ENCODE measurements around the gene MRPL21. TPM values are rescaled to one million over a fixed set of nuclear protein-coding genes. Genes with fewer than 3 reads are reported as not detected.
A peak's percentile ranks its signal among the peaks of the same experiment; 100 is the strongest.

MRPL21 gene
- total RNA-seq, 1 donor from 2014 or later: 68.5 TPM

GRCh38 chr11:68941324-68942094, 37.9 kb upstream of the MRPL21 start:
- no peaks in the 10 kb centered on the region for H3K9me3 ChIP-seq
- peaks cover 2 to 29% of the 10 kb centered on the region in 2 donors for H3K36me3 ChIP-seq
- peaks cover 10% of the 10 kb centered on the region for H3K4me1 ChIP-seq
- DNase-seq (ENCODE audit: extremely low spot score in 2 of 2): no peak
- peak overlapping the region; percentile 51 for H3K27ac ChIP-seq
- H3K27me3 ChIP-seq: no peaks in the 10 kb centered on the region
- H3K4me3 ChIP-seq: no peak overlapping the region
- TF ChIP-seq POLR2AphosphoS5 (IDR thresholded peaks at IDR 0.05; ENCODE audit: insufficient read depth in 1 of 2, low read depth in 1 of 2): no peak
- no peak for TF ChIP-seq CTCF (IDR thresholded peaks at IDR 0.05)
- no peak for TF ChIP-seq POLR2A (IDR thresholded peaks at IDR 0.05)
- intact Hi-C loops (cut with DNase I): no loop called here

DNA sequence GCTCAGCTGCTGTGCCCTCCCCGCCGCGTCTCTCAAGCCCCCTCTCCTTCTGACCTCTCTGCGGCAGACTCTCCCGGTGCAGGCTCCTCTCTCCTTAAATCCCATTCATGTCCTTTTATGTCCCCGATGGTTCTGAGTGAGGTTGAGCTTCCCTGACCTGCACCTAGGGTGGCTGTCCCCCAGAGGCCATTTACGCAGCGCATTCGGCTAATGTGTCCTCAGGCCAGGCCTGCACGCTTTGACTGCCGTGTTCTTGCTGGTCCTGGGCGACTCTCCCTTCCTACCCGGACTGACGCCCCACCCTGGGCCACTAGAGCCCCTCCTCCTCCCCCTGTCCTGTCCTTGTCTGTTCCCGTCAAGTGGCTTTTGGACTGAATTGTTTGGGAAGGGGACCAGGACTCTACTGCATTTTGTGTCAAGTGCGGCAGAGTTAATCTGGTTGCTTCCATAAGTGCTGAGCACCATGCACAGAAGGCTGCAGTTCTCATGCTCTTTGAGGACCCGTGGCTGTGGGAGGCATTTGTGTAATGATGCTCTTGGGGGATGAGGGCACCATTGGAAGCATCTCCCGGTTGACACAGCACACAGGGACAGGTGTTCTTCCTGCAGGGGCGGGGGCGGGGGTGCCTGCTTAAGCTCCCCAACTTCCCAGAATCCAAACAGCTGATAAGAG, 37.2 kb upstream of the MRPL21 start:
- Histone ChIP-seq H3K9me3 (no peaks in the 10 kb centered on the region), H3K36me3 (peaks cover 4 to 34% of the 10 kb centered on the region in 2 donors), H3K4me3 (no peak overlapping the region), H3K27ac (peak overlapping the region; percentile 51), H3K4me1 (peaks cover 9% of the 10 kb centered on the region), H3K27me3 (no peaks in the 10 kb centered on the region)
- intact Hi-C loops (cut with DNase I): no loop called here
- DNase-seq (ENCODE audit: extremely low spot score in 2 of 2): no peak
- TF ChIP-seq POLR2A (IDR thresholded peaks at IDR 0.05): no peak
- no peak for TF ChIP-seq POLR2AphosphoS5 (IDR thresholded peaks at IDR 0.05; ENCODE audit: insufficient read depth in 1 of 2, low read depth in 1 of 2)
- no peak for TF ChIP-seq CTCF (IDR thresholded peaks at IDR 0.05)

- no peak for TF ChIP-seq CTCF (IDR thresholded peaks at IDR 0.05)
- no peak for TF ChIP-seq POLR2A (IDR thresholded peaks at IDR 0.05)
- TF ChIP-seq POLR2AphosphoS5 (IDR thresholded peaks at IDR 0.05; ENCODE audit: insufficient read depth in 1 of 2, low read depth in 1 of 2): no peak
- H3K27ac ChIP-seq: no peak overlapping the region
- H3K4me1 ChIP-seq: peaks cover 9% of the 10 kb centered on the region
- H3K4me3 ChIP-seq: no peak overlapping the region
- H3K27me3 ChIP-seq: no peaks in the 10 kb centered on the region
- intact Hi-C loops (cut with DNase I): no loop called here
- peaks cover 4 to 36% of the 10 kb centered on the region in 2 donors for H3K36me3 ChIP-seq
- no peaks in the 10 kb centered on the region for H3K9me3 ChIP-seq
- no peak for DNase-seq (ENCODE audit: extremely low spot score in 2 of 2)
Measured at GRCh38 chr11:68939583-68940555, 36.2 kb upstream of the MRPL21 start.

- TF ChIP-seq CTCF (IDR thresholded peaks at IDR 0.05): no peak
- no peak for TF ChIP-seq POLR2A (IDR thresholded peaks at IDR 0.05)
- TF ChIP-seq POLR2AphosphoS5 (IDR thresholded peaks at IDR 0.05; ENCODE audit: insufficient read depth in 1 of 2, low read depth in 1 of 2): no peak
- peaks cover 4 to 45% of the 10 kb centered on the region in 2 donors for H3K36me3 ChIP-seq
- no peaks in the 10 kb centered on the region for H3K27me3 ChIP-seq
- H3K4me3 ChIP-seq: no peak overlapping the region
- H3K9me3 ChIP-seq: no peaks in the 10 kb centered on the region
- no peak for DNase-seq (ENCODE audit: extremely low spot score in 2 of 2)
- peaks cover 9% of the 10 kb centered on the region for H3K4me1 ChIP-seq
- intact Hi-C loops (cut with DNase I): no loop called here
- H3K27ac ChIP-seq: no peak overlapping the region
Measured at GRCh38 chr11:68938816-68939582, 35.4 kb upstream of the MRPL21 start.

Measured in vagina (tissue), 2 donors.